Large intestine (tissue), 3 donors: ENCODE data around the gene PYGB. TPM values are rescaled to one million over a fixed set of nuclear protein-coding genes. Genes with fewer than 3 reads are reported as not detected.

ENCODE experiments used
- DNase-seq, 2 donors: peaks; one replicate each; pipeline versions ENCODE4 v3.0.0 to v3.0.0-alpha.2; 2013
- H3K27ac ChIP-seq: one replicate; pipeline ENCODE4 v1.5.1; 2013; ENCODE audit warnings: low read length
- H3K27me3 ChIP-seq: 2 replicates; pipeline ENCODE4 v1.6.1; 2013; ENCODE audit warnings: low read length; ENCODE audit not compliant: control insufficient read depth, insufficient read depth
- H3K36me3 ChIP-seq: 2 replicates; pipeline ENCODE4 v1.6.1; 2013; ENCODE audit warnings: low read length; ENCODE audit not compliant: control insufficient read depth, insufficient read depth
- H3K4me1 ChIP-seq: one replicate; pipeline ENCODE4 v1.6.1; 2013; ENCODE audit warnings: low read length; ENCODE audit not compliant: control insufficient read depth, insufficient read depth
- H3K4me3 ChIP-seq: one replicate; pipeline ENCODE4 v1.5.1; 2013; ENCODE audit warnings: low read length
- H3K9me3 ChIP-seq: one replicate; pipeline ENCODE4 v1.6.1; 2013; ENCODE audit warnings: mild to moderate bottlenecking, low read depth, low read length, moderate library complexity; ENCODE audit not compliant: control insufficient read depth
- WGBS: methylation state at CpG from one replicate; pipeline ENCODE4 v1.1.5; 2013; ENCODE audit warnings: low lambda C conversion rate; ENCODE audit not compliant: insufficient coverage; 5-methylcytosine and 5-hydroxymethylcytosine counted together
- polyA plus RNA-seq: library from polyadenylated mRNA; unstranded; fragments of 120-200 nt; gene quantifications from one replicate; pipeline ENCODE4 v1.2.1, GENCODE V29; 2013

The PYGB gene
- polyA plus RNA-seq, 1 donor, result 35.1 TPM

- WGBS, result 100% methylated on average over 2 of the region's 19 CpGs
- no peaks in the 10 kb centered on the region for H3K4me1 ChIP-seq
- H3K9me3 ChIP-seq, result no peaks in the 10 kb centered on the region
- no peak overlapping the region for H3K27ac ChIP-seq
- no peaks in the 10 kb centered on the region for H3K27me3 ChIP-seq
- peaks cover 77% of the 10 kb centered on the region for H3K36me3 ChIP-seq
- no peak overlapping the region for H3K4me3 ChIP-seq
- no peak for DNase-seq
Measured at GRCh38 chr20:25272223-25273000, 24.5 kb downstream of the PYGB start.

- H3K4me3 ChIP-seq, result no peak overlapping the region
- DNase-seq, result no peak
- no peaks in the 10 kb centered on the region for H3K4me1 ChIP-seq
- H3K27me3 ChIP-seq, result no peaks in the 10 kb centered on the region
- H3K27ac ChIP-seq, result no peak overlapping the region
- H3K36me3 ChIP-seq, result peaks cover 84% of the 10 kb centered on the region
- WGBS, result no CpG with 5 or more reads among the region's 10 CpGs
- H3K9me3 ChIP-seq, result no peaks in the 10 kb centered on the region
Measured at GRCh38 chr20:25273046-25273445, 25.2 kb downstream of the PYGB start.

GRCh38 chr20:25273541-25274358 is 25.9 kb downstream of the PYGB start:
- Histone ChIP-seq H3K36me3 (peaks cover 91% of the 10 kb centered on the region), H3K27me3 (no peaks in the 10 kb centered on the region), H3K9me3 (no peaks in the 10 kb centered on the region), H3K4me1 (no peaks in the 10 kb centered on the region), H3K4me3 (no peak overlapping the region), H3K27ac (no peak overlapping the region)
- WGBS, result 100% methylated on average over 2 of the region's 20 CpGs
- DNase-seq, result no peak

- Histone ChIP-seq H3K27ac (no peak overlapping the region), H3K9me3 (no peaks in the 10 kb centered on the region), H3K4me3 (no peak overlapping the region), H3K36me3 (peaks cover 90% of the 10 kb centered on the region), H3K4me1 (no peaks in the 10 kb centered on the region), H3K27me3 (no peaks in the 10 kb centered on the region)
- WGBS, result no CpG with 5 or more reads among the region's 20 CpGs
- no peak for DNase-seq
Measured at GRCh38 chr20:25274481-25274880, 26.6 kb downstream of the PYGB start.

GRCh38 chr20:25274891-25275812 is 27.3 kb downstream of the PYGB start:
- no peak for DNase-seq
- H3K36me3 ChIP-seq, result peaks cover 93% of the 10 kb centered on the region
- no peak overlapping the region for H3K4me3 ChIP-seq
- H3K4me1 ChIP-seq, result no peaks in the 10 kb centered on the region
- no peaks in the 10 kb centered on the region for H3K9me3 ChIP-seq
- no peaks in the 10 kb centered on the region for H3K27me3 ChIP-seq
- no CpG with 5 or more reads among the region's 32 CpGs for WGBS
- H3K27ac ChIP-seq, result no peak overlapping the region

- no peak for DNase-seq
- WGBS, result no CpG with 5 or more reads among the region's 20 CpGs
- Histone ChIP-seq H3K9me3 (no peaks in the 10 kb centered on the region), H3K36me3 (peaks cover 96% of the 10 kb centered on the region), H3K4me1 (no peaks in the 10 kb centered on the region), H3K4me3 (no peak overlapping the region), H3K27ac (no peak overlapping the region), H3K27me3 (no peaks in the 10 kb centered on the region)
Measured at GRCh38 chr20:25275813-25276532, 28.1 kb downstream of the PYGB start.

- peaks cover 96% of the 10 kb centered on the region for H3K36me3 ChIP-seq
- DNase-seq, result no peak
Measured at GRCh38 chr20:25276533-25277050, 28.7 kb downstream of the PYGB start.

GRCh38 chr20:25277051-25277801 is 29.3 kb downstream of the PYGB start:
- Histone ChIP-seq H3K27me3 (no peaks in the 10 kb centered on the region), H3K4me3 (no peak overlapping the region), H3K36me3 (peaks cover 96% of the 10 kb centered on the region), H3K4me1 (no peaks in the 10 kb centered on the region), H3K9me3 (no peaks in the 10 kb centered on the region), H3K27ac (no peak overlapping the region)
- WGBS, result no CpG with 5 or more reads among the region's 24 CpGs
- DNase-seq, result no peak

More at GRCh38 chr20:25276533-25277050, 28.7 kb downstream of the PYGB start:
- Histone ChIP-seq H3K4me1 (no peaks in the 10 kb centered on the region), H3K27ac (no peak overlapping the region), H3K27me3 (no peaks in the 10 kb centered on the region), H3K4me3 (no peak overlapping the region), H3K9me3 (no peaks in the 10 kb centered on the region)
- no CpG with 5 or more reads among the region's 24 CpGs for WGBS

- no peak for DNase-seq
- H3K27ac ChIP-seq, result no peak overlapping the region
- WGBS, result no CpG with 5 or more reads among the region's 19 CpGs
- no peaks in the 10 kb centered on the region for H3K4me1 ChIP-seq
- peaks cover 96% of the 10 kb centered on the region for H3K36me3 ChIP-seq
- no peaks in the 10 kb centered on the region for H3K9me3 ChIP-seq
- no peaks in the 10 kb centered on the region for H3K27me3 ChIP-seq
- H3K4me3 ChIP-seq, result no peak overlapping the region
Measured at GRCh38 chr20:25277941-25278521, 30.1 kb downstream of the PYGB start.
